ENCODE data around the gene PAXIP1.
"Not testable (repeated sequence)": the region's sequence is repeated elsewhere in the genome, so short reads cannot be mapped to it uniquely, and the experiment has no call there.

PAXIP1 gene

GRCh38 chr7:154953006-154953684 is 49.8 kb downstream of the PAXIP1 start:
- DNase-seq (ENCODE audit: low read depth, low spot score): no peak
- no peak overlapping the region for H3K27ac ChIP-seq

- H3K27ac ChIP-seq: no peak overlapping the region
- DNase-seq (ENCODE audit: low read depth, low spot score): no peak
Measured at GRCh38 chr7:154950960-154951359, 52.0 kb downstream of the PAXIP1 start.

DNA sequence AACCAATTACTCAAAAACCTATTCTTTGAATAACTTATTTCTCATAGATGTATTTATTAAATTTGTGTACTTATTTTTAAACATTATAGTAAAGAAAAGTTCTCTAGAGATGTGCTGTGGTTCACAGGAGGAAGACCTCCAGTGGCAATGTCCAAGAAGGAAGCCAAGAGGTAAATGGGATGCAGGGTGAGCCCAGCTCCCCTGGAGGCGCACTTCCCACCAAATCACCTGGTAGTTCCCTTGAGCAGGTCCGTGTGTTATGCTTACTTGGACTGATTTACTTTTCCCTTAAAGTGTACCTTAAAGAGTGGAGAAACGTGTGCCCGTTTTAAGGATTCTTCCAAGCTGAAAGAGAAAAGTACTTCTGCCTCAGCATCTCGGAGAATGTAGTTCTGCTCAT is 55.3 kb downstream of the PAXIP1 start:
- no peak overlapping the region for H3K27ac ChIP-seq
- no peak for DNase-seq (ENCODE audit: low read depth, low spot score)

DNA sequence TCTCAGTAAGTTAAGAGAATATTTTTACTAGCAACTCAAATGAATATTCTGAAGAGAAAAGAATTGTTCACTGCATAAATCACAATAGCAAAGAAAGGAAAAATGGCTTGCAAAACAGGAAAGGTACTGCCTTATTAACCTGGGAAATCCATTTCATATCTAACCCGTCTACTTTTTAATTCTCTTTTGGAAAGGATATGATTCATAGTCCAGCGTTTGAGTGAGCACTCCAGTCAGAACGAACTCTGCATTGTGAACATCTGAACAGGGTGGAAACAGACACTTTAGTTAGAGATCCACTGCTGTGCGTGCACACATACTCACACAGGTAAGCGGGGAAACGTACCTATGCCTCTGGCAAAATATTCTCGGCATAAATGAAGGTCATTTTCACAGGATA is 56.8 kb downstream of the PAXIP1 start:
- no peak overlapping the region for H3K27ac ChIP-seq
- DNase-seq (ENCODE audit: low read depth, low spot score): no peak

DNA sequence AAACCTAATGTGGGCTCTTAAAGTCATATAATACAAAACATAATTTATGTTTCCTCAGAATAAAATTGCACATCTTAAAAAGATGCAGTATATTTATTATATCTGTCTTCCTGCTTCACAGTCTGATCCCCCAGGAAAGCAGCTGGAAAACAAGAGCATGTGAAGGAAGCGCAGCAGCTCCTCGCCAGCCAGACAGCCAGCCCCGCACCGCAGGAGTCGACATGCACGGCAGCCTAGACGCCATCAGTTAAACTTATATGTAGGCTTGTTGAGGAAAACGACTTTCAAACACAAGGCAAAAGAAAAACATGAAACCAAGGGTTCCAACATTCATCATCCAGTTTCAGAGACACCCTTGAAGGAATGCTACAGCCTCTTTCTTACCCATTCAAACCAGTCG is 59.0 kb downstream of the PAXIP1 start:
- no peak for DNase-seq (ENCODE audit: low read depth, low spot score)
- H3K27ac ChIP-seq: no peak overlapping the region

DNA sequence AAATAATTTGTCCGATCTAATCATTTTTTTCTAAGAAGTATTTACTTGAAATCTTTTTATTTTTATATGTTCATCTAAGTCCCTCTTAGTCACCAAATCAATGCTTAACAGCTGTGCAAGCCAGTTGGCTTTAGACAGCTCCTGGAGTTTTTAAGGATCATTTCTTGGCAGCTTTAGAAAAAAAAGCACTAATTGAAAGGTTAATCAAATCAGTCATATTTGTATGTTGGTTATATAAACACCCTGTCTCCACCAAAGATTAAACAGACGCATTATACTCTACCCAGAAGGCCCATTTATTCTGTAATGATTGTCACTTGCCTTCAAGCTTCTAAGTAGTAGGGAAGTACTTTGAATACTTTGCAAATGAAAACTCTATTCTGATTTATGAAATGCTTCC is 60.2 kb downstream of the PAXIP1 start:
- DNase-seq (ENCODE audit: low read depth, low spot score): no peak
- H3K27ac ChIP-seq: no peak overlapping the region

DNA sequence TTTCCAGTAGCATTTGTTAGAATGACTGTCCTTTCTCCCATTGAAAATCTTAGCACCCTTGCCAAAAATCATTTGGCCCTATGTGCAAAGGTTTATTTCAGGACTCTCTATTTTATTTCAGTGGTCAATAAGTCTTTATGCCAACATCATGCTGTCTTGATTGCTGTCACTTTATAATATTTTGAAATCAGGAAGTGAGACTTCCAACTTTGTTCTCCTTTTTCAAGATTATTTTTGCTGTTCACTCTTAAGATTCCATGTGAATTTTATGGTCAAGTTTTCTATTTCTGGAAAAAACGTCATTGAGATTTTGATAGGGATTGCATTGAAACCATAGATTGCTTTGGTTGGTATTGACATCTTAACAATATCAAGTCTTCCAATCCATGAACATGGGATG is 65.1 kb downstream of the PAXIP1 start:
- DNase-seq (ENCODE audit: low read depth, low spot score): no peak
- H3K27ac ChIP-seq: no peak overlapping the region

DNA sequence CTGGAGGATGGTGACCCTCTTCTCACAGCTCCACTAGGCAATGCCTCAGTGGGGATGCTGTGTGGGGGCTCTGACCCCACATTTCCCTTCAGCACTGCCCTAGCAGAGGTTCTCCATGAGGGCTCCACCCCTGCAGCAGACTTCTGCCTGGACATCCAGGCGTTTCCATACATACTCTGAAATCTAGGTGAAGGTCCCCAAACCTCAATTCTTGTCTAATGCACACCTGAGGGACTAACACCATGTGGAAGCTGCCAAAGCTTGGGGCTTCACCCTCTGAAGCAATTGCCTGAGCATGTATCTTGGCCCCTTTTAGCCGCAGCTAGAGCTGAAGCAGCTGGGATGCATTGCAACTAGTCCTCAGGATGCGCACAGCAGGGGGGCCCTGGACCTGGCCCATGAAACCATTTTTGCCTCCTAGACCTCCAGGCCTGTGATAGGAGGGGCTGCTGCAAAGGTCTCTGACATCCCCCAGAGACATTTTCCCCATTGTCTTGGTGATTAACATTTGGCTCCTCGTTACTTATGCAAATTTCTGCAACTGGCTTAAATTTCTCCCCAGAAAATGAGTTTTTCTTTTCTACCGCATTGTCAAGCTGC is 68.5 kb downstream of the PAXIP1 start:
- H3K27ac ChIP-seq; DNase-seq (ENCODE audit: low read depth, low spot score): not testable (repeated sequence)

GRCh38 chr7:154931906-154932305 is 71.0 kb downstream of the PAXIP1 start:
- no peak for DNase-seq (ENCODE audit: low read depth, low spot score)
- H3K27ac ChIP-seq: no peak overlapping the region

GRCh38 chr7:154929006-154929726 is 73.8 kb downstream of the PAXIP1 start:
- peak overlapping the region; percentile 73 for H3K27ac ChIP-seq
- DNase-seq (ENCODE audit: low read depth, low spot score): no peak

DNA sequence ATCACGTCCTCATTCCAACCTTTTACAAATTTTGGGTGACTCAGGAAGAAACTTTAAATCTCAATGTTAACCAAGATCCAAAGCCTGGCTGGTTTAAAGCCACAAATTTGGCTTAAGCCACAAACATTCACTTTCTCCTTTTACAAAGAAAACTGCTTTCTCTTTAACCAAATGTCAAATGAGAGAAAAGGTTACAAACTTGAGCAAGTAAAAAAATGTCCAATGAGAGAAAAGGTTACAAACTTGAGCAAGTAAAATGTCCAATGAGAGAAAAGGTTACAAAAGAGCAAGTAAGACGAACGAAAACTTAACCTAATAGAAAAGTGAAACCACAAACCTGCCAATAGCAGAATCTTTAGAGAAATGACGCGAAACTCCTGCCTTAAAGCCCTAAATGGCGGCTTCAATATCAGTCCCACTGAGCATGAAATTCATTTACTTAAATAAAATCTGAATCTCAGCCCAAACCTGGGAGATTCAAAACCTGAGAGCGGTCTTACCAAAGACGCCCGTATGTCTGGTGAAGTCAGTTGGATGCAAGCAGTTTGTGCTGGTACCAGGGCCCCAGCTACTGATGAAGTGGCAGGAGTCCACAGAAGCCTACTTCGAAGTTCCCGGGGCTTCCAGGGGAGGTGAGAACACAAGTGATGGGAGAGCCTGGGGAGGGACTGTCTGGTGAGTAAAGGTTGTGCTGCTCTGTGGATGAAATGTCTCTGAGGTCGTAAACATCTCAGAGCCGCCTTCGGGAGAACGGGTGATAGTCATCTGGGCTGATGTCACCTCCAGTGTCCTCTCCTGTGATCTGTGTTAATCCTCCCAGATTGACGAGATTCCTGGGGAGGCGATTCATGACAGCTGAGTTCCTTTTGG is 74.6 kb downstream of the PAXIP1 start:
- peak overlapping the region; percentile 73 for H3K27ac ChIP-seq
- peak; percentile 43 for DNase-seq (ENCODE audit: low read depth, low spot score)

- peak; percentile 64 for DNase-seq (ENCODE audit: low read depth, low spot score)
Measured at GRCh38 chr7:154927624-154928125, 75.2 kb downstream of the PAXIP1 start.

GRCh38 chr7:154922472-154922871 is 80.5 kb downstream of the PAXIP1 start:
- DNase-seq (ENCODE audit: low read depth, low spot score); H3K27ac ChIP-seq: not testable (repeated sequence)

More at GRCh38 chr7:154927624-154928125, 75.2 kb downstream of the PAXIP1 start:
- peak overlapping the region; percentile 73 for H3K27ac ChIP-seq

GRCh38 chr7:154919344-154920225 is 83.3 kb downstream of the PAXIP1 start:
- no peak for DNase-seq (ENCODE audit: low read depth, low spot score)
- no peak overlapping the region for H3K27ac ChIP-seq

GRCh38 chr7:154918741-154919140 is 84.2 kb downstream of the PAXIP1 start:
- DNase-seq (ENCODE audit: low read depth, low spot score): no peak

DNA sequence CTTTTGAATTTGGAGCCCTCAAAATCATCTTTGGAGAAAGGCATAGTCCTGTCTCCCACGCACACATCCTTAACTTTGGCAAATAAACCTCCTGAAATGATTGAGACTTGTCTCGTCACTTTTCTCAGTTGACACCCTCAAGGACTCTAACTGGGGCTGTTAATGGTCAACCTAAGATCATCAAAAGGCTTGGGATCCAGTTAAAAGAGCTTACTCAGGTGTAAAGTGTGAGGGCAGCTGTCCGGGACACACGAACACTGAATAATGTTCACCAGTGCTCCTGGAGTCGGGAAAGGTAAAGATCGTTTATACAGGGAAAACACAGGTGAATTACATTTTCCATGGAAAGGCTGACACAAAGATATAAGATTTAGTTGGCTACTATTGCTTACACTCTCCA is 84.7 kb downstream of the PAXIP1 start:
- H3K27ac ChIP-seq: no peak overlapping the region
- no peak for DNase-seq (ENCODE audit: low read depth, low spot score)

More at GRCh38 chr7:154918741-154919140, 84.2 kb downstream of the PAXIP1 start:
- no peak overlapping the region for H3K27ac ChIP-seq

DNA sequence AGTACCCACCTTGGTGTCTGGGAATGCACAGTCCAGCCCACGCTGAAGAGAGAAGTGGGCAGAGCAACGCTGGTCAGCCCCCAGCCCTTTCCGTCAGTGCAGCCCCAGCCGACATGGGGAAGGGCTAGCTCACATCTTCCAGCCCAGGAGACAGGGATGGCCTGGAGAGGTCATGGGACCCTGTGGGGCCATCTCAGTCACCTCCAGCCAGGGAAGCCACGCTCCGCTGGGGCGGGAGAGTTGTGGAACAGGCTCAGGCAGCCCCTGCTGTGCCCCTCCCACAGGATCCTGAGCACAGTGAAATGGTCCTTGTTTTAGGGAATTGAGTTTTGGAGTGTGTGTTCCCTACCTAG is 85.1 kb downstream of the PAXIP1 start:
- no peak overlapping the region for H3K27ac ChIP-seq
- no peak for DNase-seq (ENCODE audit: low read depth, low spot score)

GRCh38 chr7:154916856-154917807 is 85.8 kb downstream of the PAXIP1 start:
- no peak for DNase-seq (ENCODE audit: low read depth, low spot score)

More at GRCh38 chr7:154916856-154917807, 85.8 kb downstream of the PAXIP1 start:
- no peak overlapping the region for H3K27ac ChIP-seq

All from epithelial cell of prostate (primary cell).